ENCODE measurements around the gene PANX3.
"Not testable (repeated sequence)": the region's sequence is repeated elsewhere in the genome, so short reads cannot be mapped to it uniquely, and the experiment has no call there.

PANX3 gene

GRCh38 chr11:124611064-124611463 is at the start of gene PANX3:
PANX3 (plus strand) TSS chr11:124611428; CDS start chr11:124611557, 129 bp downstream.
- DNase-seq, result no peak

- no peak for DNase-seq
Measured at GRCh38 chr11:124569697-124570096, 41.5 kb upstream of the PANX3 start, which contains the start of gene OR8A1. OR8A1 (plus strand) TSS chr11:124569997; CDS start chr11:124570120, 123 bp downstream.

GRCh38 chr11:124570160-124570559 is 41.1 kb upstream of the PANX3 start:
- DNase-seq, result no peak

- no peak for DNase-seq
Measured at GRCh38 chr11:124577716-124578427, 33.4 kb upstream of the PANX3 start.

GRCh38 chr11:124578761-124579160 is 32.5 kb upstream of the PANX3 start:
- no peak for DNase-seq

- DNase-seq, result no peak
Measured at GRCh38 chr11:124581817-124582216, 29.4 kb upstream of the PANX3 start.

- no peak for DNase-seq
Measured at GRCh38 chr11:124582565-124582964, 28.7 kb upstream of the PANX3 start.

- DNase-seq, result no peak
Measured at GRCh38 chr11:124583781-124584180, 27.4 kb upstream of the PANX3 start.

- no peak for DNase-seq
Measured at GRCh38 chr11:124584681-124585372, 26.4 kb upstream of the PANX3 start.

GRCh38 chr11:124586238-124586860 is 24.9 kb upstream of the PANX3 start:
- DNase-seq, result peak; percentile 43

GRCh38 chr11:124591430-124591829 is 19.8 kb upstream of the PANX3 start:
- DNase-seq, result no peak

GRCh38 chr11:124592627-124593026 is 18.6 kb upstream of the PANX3 start:
- no peak for DNase-seq

GRCh38 chr11:124595302-124595701 is 15.9 kb upstream of the PANX3 start:
- no peak for DNase-seq

GRCh38 chr11:124597626-124598025 is 13.6 kb upstream of the PANX3 start:
- no peak for DNase-seq

- no peak for DNase-seq
Measured at GRCh38 chr11:124600621-124601320, 10.5 kb upstream of the PANX3 start.

GRCh38 chr11:124602193-124602592 is 9.0 kb upstream of the PANX3 start:
- DNase-seq, result no peak

GRCh38 chr11:124602723-124603122 is 8.5 kb upstream of the PANX3 start:
- DNase-seq, result not testable (repeated sequence)

- DNase-seq, result no peak
Measured at GRCh38 chr11:124605719-124606118, 5.5 kb upstream of the PANX3 start.

GRCh38 chr11:124608147-124608546 is 3.1 kb upstream of the PANX3 start:
- DNase-seq, result no peak

- DNase-seq, result no peak
Measured at GRCh38 chr11:124610295-124610694, 933 bp upstream of the PANX3 start.

GRCh38 chr11:124612045-124612444 is 817 bp downstream of the PANX3 start:
- peak; percentile 39 for DNase-seq

- no peak for DNase-seq
Measured at GRCh38 chr11:124612567-124613246, 1.5 kb downstream of the PANX3 start.

GRCh38 chr11:124618863-124619262 is 7.6 kb downstream of the PANX3 start:
- no peak for DNase-seq
